Epithelial cell of proximal tubule (primary cell): Measurements from ENCODE around the gene SCLT1. TPM values are rescaled to one million over a fixed set of nuclear protein-coding genes. Genes with fewer than 3 reads are reported as not detected.

Experiments
- DNase-seq: peaks from one replicate; pipeline ENCODE4 v3.0.0-alpha.2; 2011; ENCODE audit warnings: low read depth
- H3K4me3 ChIP-seq: 2 replicates; pipeline ENCODE4 v1.5.1; 2011; ENCODE audit warnings: low read depth, mild to moderate bottlenecking, low read length
- CTCF ChIP-seq: conservative IDR thresholded peaks from 2 replicates; pipeline ENCODE4 v1.5.1; 2012; ENCODE audit warnings: low read depth, mild to moderate bottlenecking, low read length
- total RNA-seq: library from RNA; depleted of rRNA; stranded (reverse); fragments of >200 nt; gene quantifications from 2 replicates; pipeline ENCODE4 v1.2.3, GENCODE V29; 2015

The SCLT1 gene
- total RNA-seq, 1 donor from 2014 or later: 14.5 TPM

- H3K4me3 ChIP-seq: no peak overlapping the region
- TF ChIP-seq CTCF: no peak
- no peak for DNase-seq
Observed at GRCh38 chr4:128946916-128947315, 146.4 kb downstream of the SCLT1 start.

- H3K4me3 ChIP-seq: no peak overlapping the region
- DNase-seq: no peak
- no peak for TF ChIP-seq CTCF
Observed at GRCh38 chr4:128942607-128943006, 150.7 kb downstream of the SCLT1 start.

- DNase-seq: no peak
- H3K4me3 ChIP-seq: no peak overlapping the region
- TF ChIP-seq CTCF: no peak
Observed at GRCh38 chr4:128940971-128941370, 152.4 kb downstream of the SCLT1 start.

GRCh38 chr4:128930051-128930450 is 163.3 kb downstream of the SCLT1 start:
- no peak for DNase-seq
- no peak for TF ChIP-seq CTCF
- no peak overlapping the region for H3K4me3 ChIP-seq

GRCh38 chr4:128924951-128925350 is 168.4 kb downstream of the SCLT1 start:
- no peak overlapping the region for H3K4me3 ChIP-seq
- no peak for TF ChIP-seq CTCF
- no peak for DNase-seq

GRCh38 chr4:128921954-128922353 is 171.4 kb downstream of the SCLT1 start:
- no peak for TF ChIP-seq CTCF
- DNase-seq: no peak
- H3K4me3 ChIP-seq: no peak overlapping the region

GRCh38 chr4:128917781-128918180 is 175.6 kb downstream of the SCLT1 start:
- no peak for DNase-seq
- TF ChIP-seq CTCF: no peak
- no peak overlapping the region for H3K4me3 ChIP-seq
